Stimulated activated CD4-positive, alpha-beta T cell treated with anti-CD3 and anti-CD28 coated beads, Interleukin-12 subunit alpha, Interleukin-12 subunit beta, amount 100 ng/mL, for 48 hours (primary cell): Measurements from ENCODE around the gene CDC42SE2.
A peak's percentile ranks its signal among the peaks of the same experiment; 100 is the strongest.

Source experiments
- DNase-seq, 3 donors: peaks; one replicate each; pipeline ENCODE4 v3.0.0-alpha.2; 2020; ENCODE audit warnings: low read depth in 2 of 3, low spot score in 1 of 3

Gene CDC42SE2, protein sequence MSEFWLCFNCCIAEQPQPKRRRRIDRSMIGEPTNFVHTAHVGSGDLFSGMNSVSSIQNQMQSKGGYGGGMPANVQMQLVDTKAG

GRCh38 chr5:131263648-131264450, at the start of gene CDC42SE2:
CDC42SE2 (plus strand) TSS chr5:131264053; CDS start chr5:131359494, 95,441 bp downstream.
- DNase-seq, result peak; percentile 61 to 78 (median 70)

- no peak for DNase-seq
Measured at GRCh38 chr5:131214609-131215227, 49.1 kb upstream of the CDC42SE2 start.

DNA sequence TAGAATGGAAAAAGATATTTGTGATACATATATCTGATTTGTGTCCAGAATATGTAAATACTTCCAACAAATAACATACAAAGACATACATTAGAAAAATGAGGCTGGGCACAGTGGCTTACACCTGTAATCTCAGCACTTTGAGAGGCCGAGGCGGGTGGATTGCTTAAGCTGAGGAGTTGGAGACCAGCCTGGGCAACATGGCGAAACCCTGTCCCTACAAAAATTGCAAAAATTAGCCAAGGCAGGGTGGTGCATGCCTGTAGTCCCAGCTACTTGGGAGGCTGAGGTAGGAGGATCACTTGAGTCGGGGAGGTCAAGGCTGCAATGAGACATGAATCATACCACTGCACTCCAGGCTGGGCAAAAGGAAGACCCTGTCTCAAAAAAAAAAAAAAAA, 46.1 kb upstream of the CDC42SE2 start:
- no peak for DNase-seq

DNA sequence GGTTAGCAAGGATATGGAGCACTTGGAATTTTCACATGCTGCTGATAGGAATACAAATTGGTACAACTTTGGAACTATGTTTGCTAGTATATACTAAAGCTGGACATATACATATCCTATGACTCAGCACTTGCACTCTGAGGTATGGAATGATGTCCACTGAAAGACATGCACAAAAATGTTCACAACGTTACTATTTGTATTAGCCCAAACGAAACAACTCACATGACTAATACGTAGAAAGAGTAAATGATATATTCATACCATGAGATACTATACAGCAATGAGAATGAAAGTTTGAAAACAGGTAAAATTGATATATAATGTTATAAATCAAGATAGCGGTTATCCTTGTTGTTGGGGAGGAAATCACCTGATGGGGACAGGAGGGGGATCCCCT, 45.5 kb upstream of the CDC42SE2 start:
- DNase-seq, result no peak

DNA sequence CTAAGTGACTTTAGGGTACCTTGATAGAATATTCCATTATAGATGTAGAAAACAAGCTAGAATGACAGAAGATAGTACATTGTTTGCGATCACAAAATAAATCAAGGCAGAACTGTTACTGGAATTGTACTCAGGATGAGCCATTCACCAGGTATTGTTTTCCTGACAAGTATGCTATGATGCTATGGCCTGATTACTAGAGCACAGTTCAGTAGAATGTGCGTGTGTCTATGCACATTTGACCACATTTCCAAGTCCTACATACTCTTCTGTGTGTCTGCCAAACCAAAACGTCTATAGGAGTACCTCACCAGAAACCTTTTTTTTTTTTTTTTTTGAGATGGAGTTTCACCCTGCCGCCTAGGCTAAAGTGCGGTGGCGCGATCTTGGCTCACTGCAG, 43.3 kb upstream of the CDC42SE2 start:
- no peak for DNase-seq

DNA sequence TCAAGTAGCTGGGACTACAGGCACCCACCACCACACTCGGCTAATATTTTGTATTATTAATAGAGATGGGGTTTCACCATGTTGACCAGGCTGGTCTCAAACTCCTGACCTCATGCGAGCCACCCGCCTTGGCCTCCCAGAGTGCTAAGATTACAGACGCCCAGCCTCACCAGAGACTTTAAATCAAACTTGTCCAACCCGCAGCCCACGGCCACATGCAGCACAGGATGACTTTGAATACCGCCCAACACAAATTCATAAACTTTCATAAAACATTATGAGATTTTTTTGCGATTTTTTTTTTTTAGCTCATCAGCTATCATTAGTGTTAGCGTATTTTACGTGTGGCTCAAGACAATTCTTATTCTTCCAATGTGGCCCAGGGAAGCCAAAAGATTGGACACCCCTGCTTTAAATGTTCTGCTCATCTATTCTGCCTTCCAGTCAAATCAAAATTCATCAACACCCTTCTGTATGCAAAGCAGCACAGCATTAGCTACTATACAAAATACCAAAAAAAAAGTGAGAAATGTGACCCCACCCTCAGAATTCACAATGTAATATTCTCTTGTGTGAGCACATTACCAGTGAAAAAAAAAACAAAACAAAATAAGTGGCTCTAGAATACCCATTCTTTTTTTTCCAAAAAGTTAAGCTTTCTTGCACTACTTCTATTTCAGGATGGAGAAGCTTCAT, 42.7 kb upstream of the CDC42SE2 start:
- no peak for DNase-seq

DNA sequence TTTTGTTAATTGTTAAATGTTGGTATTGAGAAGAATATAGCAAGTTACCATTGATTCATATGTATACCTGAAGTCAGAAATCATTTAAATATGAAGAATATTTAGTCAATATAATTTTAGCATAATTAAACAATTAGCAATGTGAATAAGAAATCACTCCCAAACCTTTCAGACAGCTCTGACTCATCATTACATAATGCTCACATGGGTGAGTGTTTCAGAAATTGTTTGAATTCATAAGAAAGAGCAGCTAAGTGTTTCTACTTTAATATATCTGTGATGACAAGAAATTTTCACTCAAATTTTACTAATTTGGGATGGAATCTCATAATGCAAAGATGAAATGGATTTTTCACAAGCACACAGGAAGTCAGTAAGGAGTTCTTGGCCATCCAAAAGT, 42.0 kb upstream of the CDC42SE2 start:
- DNase-seq, result no peak

GRCh38 chr5:131222731-131223130, 41.1 kb upstream of the CDC42SE2 start:
- no peak for DNase-seq

DNA sequence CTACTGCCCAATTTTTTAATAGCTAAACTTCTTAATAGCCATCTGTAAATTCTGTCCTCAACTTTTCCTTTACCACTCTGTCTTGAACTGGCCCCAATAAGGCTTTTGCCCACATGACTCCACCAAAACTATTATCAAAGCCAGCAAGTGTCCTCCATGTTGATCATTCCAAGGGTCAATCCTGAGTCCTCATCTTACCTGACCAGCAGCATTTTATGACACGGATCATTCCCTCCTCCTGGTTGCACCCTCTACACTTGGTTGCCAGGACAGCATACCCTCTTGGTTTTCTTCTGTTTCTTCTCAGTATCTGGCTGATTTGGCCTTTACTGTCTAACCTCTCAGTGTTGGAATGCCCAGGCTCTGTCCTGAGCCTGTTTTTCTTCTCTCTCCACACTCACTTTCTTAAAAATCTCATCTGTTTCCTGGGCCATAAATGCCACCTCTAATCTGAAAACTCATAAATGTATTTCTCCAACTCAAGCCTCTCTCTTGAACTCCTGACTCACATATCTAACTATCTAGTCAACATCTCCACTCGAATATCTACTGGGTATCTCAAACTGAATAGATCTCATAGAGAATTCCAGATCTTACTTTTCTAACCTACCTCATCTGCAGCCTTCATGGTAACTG, 40.0 kb upstream of the CDC42SE2 start:
- DNase-seq, result no peak

DNA sequence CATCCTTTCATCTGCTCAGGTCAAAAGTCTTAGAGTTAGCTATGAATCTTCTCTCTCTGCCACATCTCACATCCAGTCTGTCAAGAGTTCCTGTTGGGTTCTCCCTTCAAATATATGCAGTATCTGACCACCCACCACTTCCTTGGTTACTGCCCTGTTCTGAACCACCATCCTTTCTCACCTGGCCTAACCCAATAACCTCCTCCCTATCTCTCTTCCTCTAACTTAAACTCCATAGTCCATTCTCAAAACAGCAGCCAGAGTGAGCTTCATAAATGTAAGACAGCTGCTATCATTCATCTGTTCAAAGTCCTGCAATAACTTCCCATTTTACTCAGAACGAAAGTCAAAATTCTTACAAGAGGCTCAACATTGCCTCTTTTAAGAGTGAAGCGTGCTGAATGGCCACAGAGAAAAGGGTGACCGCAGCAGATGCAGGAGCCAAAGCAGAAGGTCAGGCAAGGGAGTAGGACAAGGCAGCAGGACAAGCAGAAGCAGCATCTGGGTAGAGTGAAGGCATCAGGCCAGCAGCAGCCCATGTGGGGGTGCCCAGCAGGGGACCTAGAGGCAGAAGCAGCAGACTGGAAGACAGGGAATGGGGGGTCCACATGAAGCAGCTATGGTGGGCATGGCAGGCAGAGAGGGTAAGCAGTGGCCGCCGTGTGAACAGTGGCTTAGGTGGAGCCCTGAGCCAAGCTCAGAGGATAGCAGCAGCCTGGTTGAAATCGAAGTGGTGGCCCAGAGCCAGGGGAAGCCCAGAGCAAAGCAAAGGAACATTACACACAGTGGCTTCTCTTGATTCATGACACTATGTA, 39.3 kb upstream of the CDC42SE2 start:
- no peak for DNase-seq

DNA sequence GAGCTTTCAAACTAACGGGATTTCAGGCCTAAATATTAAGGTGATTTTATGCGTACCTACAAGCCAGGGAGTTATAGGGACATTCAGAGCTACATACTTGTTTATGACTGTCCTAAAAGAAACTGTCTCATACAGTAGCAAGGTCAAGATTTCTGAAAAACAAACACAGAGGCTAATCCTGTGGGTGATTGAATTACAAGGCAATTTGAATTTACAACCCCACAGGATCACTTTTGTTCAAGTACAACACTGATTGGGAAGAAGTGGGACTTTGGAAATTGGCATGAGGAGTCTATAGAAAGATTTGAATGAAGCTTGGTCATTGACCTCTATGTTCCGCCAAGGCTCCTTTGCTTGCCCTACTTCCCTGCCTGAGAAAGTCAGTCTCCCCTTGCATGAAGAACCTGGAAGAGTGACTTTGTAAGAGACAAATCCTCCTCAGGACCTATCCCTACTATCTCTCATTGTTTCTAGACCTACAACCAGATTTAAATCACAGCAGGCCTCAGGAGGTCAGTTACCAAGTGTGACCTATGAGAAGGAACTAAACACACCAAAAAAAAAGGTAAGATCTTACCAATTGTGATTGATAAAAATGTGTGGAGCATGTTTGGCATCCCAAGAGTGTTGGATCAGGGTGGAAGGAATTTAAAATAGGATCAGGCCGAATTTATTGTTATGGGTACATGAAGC, 38.4 kb upstream of the CDC42SE2 start:
- DNase-seq, result no peak

DNA sequence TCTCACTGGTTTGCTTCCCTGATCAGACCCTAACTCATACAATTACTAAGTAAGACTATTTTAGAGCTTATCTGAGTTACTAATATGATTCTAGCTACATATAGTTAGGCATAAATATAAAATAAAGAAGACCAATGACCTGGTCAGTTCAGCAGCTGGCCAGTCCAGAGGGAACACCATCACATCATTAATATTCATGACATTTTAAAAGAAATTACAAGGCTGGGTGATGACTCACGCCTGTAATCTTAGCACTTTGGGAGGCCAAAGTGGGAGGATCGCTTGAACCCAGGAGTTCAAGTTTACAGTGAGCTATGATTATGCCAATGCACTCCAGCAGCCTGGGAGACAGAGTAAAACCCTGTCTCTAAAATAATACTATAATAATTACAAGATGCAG, 37.0 kb upstream of the CDC42SE2 start:
- no peak for DNase-seq

GRCh38 chr5:131228646-131229045, 35.2 kb upstream of the CDC42SE2 start:
- no peak for DNase-seq

DNA sequence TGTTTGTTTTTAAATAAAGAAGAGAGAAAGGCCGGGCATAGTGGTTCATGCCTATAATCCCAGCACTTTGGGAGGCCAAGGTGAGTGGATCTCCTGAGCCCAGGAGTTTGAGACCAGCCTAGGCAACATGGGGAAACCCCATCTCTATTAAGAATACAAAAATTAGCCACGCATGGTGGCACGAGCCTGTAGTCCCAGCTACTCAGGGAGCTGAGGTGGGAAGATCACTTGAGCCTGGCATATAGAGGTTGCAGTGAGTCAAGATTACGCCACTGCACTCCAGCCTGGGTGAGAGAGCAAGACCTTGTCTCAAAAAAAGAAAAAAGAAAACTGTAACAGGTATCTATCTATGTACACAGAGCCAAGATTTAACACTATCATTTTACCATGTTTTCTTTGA, 34.2 kb upstream of the CDC42SE2 start:
- no peak for DNase-seq

DNA sequence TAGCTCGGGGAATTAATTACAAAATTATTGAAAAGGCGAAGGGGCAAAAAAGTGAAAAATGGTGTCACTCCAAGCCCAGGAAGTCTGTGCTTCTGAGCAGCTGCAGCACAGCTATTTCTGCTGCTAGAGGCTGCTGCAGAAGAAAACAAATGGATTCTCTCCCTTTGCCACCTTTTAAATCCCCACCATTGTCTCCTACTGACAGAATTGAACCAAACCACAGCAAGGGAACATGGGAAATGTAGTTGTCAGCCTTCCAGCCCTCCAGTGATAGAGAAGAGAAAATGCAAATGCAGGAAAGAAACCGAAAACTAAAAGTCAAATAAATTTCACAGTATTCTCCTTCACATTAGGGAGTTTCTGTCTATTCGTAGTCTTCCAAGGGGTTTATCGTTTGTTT, 33.4 kb upstream of the CDC42SE2 start:
- DNase-seq, result no peak

- DNase-seq, result no peak
Measured at GRCh38 chr5:131239686-131240085, 24.2 kb upstream of the CDC42SE2 start.

DNA sequence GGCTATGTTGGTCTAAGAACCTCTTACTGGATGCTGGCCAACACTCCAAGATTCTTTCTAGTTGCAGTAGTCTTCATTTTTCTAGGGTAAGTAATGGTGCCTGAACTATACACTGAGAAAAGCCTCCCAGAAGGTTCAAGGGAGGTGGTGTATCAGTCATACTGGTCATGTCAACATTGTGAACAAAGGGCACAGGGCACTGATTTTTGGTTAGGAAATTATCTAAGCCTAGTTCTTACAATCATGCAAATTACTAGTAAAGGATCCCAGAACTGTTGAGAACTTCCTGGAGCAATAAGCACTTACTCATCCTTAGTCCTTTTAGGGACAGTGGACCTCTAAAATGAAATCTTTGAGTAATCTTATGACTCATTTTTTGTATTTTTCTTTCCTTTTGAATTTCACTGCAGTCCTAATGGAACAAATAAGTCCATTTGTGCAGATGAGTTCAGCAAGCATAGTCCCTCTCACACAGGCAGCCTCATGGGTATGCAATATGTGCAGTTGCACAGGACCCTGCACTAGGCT, 21.1 kb upstream of the CDC42SE2 start:
- DNase-seq, result no peak

DNA sequence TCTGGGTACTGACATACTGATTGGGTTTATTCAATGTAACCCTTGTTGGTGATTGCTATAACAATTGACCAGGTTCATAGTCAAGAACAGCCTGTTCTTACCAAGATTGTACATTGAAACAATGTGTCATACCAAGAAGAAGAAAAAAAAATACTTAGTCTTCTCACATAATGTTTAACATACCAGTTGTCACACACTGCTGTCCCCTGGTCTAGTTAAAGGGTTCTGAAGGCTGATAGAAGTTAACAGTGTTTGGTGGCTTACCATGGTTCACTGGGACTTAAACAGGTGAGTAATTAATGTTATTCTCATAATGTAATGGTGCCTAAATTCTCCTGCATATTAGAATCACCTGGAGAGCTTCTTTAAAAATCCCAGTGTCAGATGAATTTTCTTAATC, 18.5 kb upstream of the CDC42SE2 start:
- DNase-seq, result no peak

GRCh38 chr5:131245948-131246347, 17.9 kb upstream of the CDC42SE2 start:
- no peak for DNase-seq

GRCh38 chr5:131246504-131246903, 17.3 kb upstream of the CDC42SE2 start:
- no peak for DNase-seq
